Bronchial epithelial cell (primary cell): ENCODE measurements around the gene MAP7D3. TPM values are rescaled to one million over a fixed set of nuclear protein-coding genes. Genes with fewer than 3 reads are reported as not detected.
A peak's percentile ranks its signal among the peaks of the same experiment; 100 is the strongest.

Experiments
- DNase-seq: peaks from one replicate; pipeline ENCODE4 v3.0.0-alpha.2; 2010; ENCODE audit warnings: low read depth
- FAIRE-seq: peaks from 2 replicates; lab custom pipeline; 2011; peaks lifted over from hg19 to GRCh38; lab: Jason Lieb, UNC
- H3K27me3 ChIP-seq: 2 replicates; pipeline ENCODE4 v1.5.1; 2011; ENCODE audit warnings: low read length; ENCODE audit not compliant: control insufficient read depth, insufficient read depth
- H3K36me3 ChIP-seq: 2 replicates; pipeline ENCODE4 v1.5.1; 2011; ENCODE audit warnings: low read length; ENCODE audit not compliant: control insufficient read depth, insufficient read depth
- H3K4me3 ChIP-seq: 2 replicates; pipeline ENCODE4 v1.5.1; 2011; ENCODE audit warnings: mild to moderate bottlenecking, low read depth, low read length, control low read depth
- total RNA-seq: library from RNA; depleted of rRNA; stranded (reverse); fragments of >200 nt; gene quantifications from 2 replicates; pipeline ENCODE4 v1.2.1, GENCODE V29; 2014
- TF ChIP-seq, protein P1 (sequence below): IDR thresholded peaks from 2 replicates; pipeline ENCODE4 v1.5.1; 2011; ENCODE audit warnings: mild to moderate bottlenecking, moderate library complexity, low read length, control low read depth, inconsistent platforms; ENCODE audit not compliant: insufficient read depth, severe bottlenecking

The MAP7D3 gene
- total RNA-seq, 1 donor from 2014 or later: 3.2 TPM

DNA sequence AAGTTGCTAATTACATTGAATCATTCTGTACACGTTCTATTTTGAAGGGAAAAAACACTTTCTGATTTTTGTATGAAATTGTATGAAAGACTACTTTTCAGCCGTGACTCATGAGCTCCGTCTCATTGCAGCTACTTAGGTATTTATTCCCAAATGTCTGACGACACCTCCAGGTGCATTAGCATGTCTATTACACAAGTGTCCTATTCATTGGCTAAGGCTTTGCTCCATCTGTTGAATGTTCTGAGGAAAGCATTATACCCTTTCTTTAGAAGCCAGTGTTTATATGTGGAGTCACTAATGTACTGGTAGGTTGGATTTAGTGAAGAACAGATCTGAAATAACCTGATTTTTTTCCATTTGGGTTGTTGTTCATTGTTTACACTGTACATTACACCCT lies 51.8 kb downstream of the MAP7D3 start:
- no peak for FAIRE-seq
- H3K4me3 ChIP-seq: no peak overlapping the region
- TF ChIP-seq, protein P1, sequence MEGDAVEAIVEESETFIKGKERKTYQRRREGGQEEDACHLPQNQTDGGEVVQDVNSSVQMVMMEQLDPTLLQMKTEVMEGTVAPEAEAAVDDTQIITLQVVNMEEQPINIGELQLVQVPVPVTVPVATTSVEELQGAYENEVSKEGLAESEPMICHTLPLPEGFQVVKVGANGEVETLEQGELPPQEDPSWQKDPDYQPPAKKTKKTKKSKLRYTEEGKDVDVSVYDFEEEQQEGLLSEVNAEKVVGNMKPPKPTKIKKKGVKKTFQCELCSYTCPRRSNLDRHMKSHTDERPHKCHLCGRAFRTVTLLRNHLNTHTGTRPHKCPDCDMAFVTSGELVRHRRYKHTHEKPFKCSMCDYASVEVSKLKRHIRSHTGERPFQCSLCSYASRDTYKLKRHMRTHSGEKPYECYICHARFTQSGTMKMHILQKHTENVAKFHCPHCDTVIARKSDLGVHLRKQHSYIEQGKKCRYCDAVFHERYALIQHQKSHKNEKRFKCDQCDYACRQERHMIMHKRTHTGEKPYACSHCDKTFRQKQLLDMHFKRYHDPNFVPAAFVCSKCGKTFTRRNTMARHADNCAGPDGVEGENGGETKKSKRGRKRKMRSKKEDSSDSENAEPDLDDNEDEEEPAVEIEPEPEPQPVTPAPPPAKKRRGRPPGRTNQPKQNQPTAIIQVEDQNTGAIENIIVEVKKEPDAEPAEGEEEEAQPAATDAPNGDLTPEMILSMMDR: no peak

DNA sequence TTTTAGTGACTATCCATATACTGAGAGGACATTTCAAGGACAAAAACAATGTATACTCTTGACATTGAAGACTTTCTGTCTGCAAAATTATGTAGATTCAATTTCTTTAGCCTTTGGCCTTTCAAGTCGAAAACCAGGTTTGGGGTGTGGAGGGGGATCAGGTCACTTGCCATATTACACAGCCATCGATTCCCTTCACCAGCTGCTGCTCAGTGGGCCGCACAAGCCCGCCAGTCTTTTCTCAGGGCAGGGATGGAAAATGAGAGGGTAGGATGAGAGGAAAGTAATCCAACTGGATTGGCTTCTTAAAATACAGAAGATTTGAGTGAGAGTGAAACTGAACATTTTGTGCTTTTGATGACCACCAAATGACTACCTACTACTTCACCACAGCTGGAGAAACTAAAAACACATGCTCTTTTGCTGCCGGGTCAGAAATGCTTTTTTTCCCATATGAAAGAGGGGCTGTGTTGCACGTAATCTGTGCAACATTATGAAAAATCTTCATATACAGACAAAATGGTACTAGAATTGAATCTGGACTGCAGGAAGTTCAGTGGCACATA lies 52.4 kb downstream of the MAP7D3 start:
- no peak overlapping the region for H3K4me3 ChIP-seq
- TF ChIP-seq, protein P1: no peak
- no peaks in the 10 kb centered on the region for H3K27me3 ChIP-seq
- H3K36me3 ChIP-seq: no peaks in the 10 kb centered on the region
- no peak for FAIRE-seq
- no peak for DNase-seq

More for the DNA sequence above, 51.8 kb downstream of the MAP7D3 start:
- Histone ChIP-seq H3K27me3 (no peaks in the 10 kb centered on the region), H3K36me3 (no peaks in the 10 kb centered on the region)
- peak; percentile 72 for DNase-seq

GRCh38 chrX:136198010-136198409 lies 53.2 kb downstream of the MAP7D3 start:
- TF ChIP-seq, protein P1: no peak
- no peaks in the 10 kb centered on the region for H3K27me3 ChIP-seq
- H3K4me3 ChIP-seq: no peak overlapping the region
- no peak for DNase-seq
- H3K36me3 ChIP-seq: no peaks in the 10 kb centered on the region
- no peak for FAIRE-seq

DNA sequence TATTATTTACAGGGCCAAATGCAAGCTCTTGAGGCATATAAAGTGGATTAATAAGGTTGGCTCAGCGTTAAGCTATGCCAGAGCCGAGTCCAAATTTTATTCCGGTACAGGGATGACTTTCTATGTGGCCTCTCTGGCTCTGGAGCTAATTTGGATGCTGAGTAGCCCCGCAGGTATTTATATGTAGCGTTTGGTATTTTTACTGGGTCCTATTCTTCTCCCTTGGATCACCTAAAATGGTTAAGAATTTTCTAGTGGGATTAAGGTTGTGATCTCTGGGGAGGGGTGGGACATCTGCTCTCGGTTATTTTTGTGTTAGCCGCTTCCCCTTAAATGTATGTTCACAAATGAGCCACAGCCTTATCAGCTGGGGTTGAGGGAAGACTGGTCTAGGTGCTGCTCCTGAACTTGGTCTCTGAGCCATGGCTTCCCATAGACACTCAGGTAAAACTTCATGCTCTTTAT lies 54.5 kb downstream of the MAP7D3 start:
- no peaks in the 10 kb centered on the region for H3K36me3 ChIP-seq
- TF ChIP-seq, protein P1: no peak
- no peak overlapping the region for H3K4me3 ChIP-seq
- no peak for DNase-seq
- FAIRE-seq: no peak
- no peaks in the 10 kb centered on the region for H3K27me3 ChIP-seq

DNA sequence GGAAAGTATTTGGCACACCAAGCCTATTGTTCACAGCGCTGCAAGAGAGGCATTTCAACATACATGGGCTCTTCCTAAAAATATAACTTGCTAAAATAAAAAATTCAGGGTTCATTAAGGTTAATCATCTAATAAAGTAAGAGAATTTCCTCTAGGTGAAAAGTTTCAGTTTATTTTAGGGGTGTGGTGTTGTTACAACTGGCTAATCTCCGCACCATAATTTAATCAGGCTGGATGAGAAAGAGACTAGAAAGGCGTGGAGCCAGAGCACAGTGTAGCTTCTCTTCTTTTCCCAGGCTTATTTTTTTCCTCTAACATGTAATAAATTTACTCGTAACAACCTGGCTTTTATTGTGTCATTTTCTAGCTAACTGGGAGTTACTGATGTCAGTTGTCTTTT lies 56.0 kb downstream of the MAP7D3 start:
- no peak for FAIRE-seq
- H3K27me3 ChIP-seq: no peaks in the 10 kb centered on the region
- H3K4me3 ChIP-seq: no peak overlapping the region
- DNase-seq: no peak
- H3K36me3 ChIP-seq: no peaks in the 10 kb centered on the region
- TF ChIP-seq, protein P1: no peak

GRCh38 chrX:136194536-136194935 lies 56.7 kb downstream of the MAP7D3 start:
- FAIRE-seq (no peak), DNase-seq (no peak)
- Histone ChIP-seq H3K4me3 (no peak overlapping the region), H3K36me3 (no peaks in the 10 kb centered on the region), H3K27me3 (no peaks in the 10 kb centered on the region)
- TF ChIP-seq, protein P1: no peak
